ENCODE measurements around the gene HHLA2.

HHLA2 gene

GRCh38 chr3:108394016-108394415 is 97.7 kb downstream of the HHLA2 start:
- DNase-seq, result no peak

DNA sequence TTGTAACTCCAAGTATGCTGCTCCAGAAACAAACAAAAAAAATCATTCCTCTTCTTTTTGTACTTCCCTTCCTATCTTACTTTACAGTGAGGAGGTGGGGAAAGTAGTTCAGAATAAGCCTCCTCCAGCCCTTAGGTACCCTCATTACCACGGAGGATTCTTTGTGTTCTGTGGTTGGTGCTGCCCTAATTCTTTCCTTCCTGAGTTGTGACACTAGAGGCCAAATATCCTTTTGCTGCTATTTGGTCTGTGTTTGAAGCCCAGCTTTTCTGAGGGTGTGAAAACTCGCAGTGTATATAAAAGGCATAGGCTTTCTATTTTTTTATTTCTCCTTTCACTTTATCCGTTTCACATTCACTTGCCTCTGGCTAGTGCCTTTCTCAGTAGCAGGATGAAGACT is 98.2 kb downstream of the HHLA2 start:
- DNase-seq, result no peak

DNA sequence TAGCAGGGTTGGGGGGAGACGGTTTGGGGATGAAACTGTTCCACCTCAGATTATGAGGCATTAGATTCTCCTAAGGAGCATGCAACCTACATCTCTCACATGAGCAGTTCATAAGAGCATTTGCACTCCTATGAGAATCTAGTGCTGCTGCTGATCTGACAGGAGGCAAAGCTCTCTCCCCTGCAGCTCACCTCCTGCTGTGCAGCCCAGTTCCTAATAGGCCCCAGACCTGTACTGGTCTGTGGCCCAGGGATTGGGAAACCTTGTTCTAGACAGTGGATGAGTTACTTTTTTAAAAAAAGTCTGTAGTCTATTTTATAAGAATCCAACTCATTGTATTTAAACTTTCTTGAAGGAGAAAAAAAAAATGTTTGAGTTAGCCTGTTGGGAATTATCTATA is 100.0 kb downstream of the HHLA2 start:
- DNase-seq, result no peak

DNA sequence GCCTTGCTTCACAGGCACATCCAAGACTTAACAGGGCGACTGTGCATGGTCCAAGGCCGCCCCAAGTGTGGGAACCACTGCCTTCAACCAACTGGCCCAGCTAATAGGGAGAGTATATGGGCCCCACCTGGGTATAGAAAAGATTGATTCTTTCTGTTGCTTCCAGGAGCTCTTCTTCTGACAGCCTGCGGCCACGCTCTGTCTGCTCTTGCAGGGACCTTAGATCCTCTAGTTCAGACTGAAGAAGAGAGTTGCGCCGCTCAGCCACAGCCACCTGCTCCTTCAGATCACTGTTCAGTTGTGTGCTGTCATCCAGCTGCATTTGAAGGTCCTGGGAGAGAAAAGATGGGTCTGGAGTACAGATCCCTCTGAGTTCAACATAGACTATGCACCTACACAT is 102.2 kb downstream of the HHLA2 start:
- no peak for DNase-seq

DNA sequence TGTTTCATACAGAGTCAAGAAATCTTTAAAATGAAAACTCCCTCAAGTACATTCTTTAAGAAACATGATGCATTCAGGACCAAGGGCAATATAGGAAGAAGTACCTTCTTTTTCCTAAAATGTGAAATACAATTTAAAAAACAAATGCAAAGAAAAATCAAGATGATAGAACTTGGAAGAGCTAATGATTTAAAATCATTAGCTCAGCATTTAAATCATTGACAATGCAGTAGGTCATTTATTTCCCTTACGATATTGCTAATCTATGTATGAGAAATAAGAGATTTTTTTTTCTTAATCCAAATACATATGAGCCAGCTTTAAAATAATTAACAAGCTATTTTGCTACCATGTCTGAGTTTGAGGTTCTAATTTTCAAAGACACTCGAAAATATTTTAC is 105.5 kb downstream of the HHLA2 start:
- DNase-seq, result no peak

GRCh38 chr3:108403198-108403597 is 106.8 kb downstream of the HHLA2 start:
- DNase-seq, result no peak

- DNase-seq, result no peak
These were observed 107.5 kb downstream of the HHLA2 start for GRCh38 chr3:108403686-108404345.

DNA sequence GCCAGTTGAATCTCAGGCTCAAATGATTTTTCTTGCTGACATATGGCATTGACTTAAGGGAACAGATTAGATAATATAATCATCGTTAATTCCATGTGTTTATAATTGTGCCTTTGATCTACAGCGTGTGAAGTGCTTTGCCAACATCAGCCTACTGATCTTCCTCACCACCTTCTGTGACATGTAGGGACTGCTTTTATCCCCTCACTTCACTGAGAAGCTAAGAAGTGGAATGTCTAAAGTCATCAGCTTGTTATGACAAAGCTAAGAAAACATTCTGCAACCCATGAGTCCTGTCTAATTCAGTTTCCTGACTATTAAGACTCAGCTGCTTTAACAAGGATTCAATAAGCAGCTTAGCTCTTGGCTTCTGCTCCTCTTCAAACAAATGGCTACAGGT is 108.0 kb downstream of the HHLA2 start:
- no peak for DNase-seq

- no peak for DNase-seq
These were observed 109.8 kb downstream of the HHLA2 start for GRCh38 chr3:108406063-108406660.

GRCh38 chr3:108406661-108407206 is 110.4 kb downstream of the HHLA2 start:
- DNase-seq, result no peak

GRCh38 chr3:108407886-108408285 is 111.5 kb downstream of the HHLA2 start:
- no peak for DNase-seq

- DNase-seq, result no peak
These were observed 112.8 kb downstream of the HHLA2 start for GRCh38 chr3:108408883-108409799.

GRCh38 chr3:108409800-108410178 is 113.4 kb downstream of the HHLA2 start:
- no peak for DNase-seq

GRCh38 chr3:108410531-108410984 is 114.2 kb downstream of the HHLA2 start:
- DNase-seq, result no peak

DNA sequence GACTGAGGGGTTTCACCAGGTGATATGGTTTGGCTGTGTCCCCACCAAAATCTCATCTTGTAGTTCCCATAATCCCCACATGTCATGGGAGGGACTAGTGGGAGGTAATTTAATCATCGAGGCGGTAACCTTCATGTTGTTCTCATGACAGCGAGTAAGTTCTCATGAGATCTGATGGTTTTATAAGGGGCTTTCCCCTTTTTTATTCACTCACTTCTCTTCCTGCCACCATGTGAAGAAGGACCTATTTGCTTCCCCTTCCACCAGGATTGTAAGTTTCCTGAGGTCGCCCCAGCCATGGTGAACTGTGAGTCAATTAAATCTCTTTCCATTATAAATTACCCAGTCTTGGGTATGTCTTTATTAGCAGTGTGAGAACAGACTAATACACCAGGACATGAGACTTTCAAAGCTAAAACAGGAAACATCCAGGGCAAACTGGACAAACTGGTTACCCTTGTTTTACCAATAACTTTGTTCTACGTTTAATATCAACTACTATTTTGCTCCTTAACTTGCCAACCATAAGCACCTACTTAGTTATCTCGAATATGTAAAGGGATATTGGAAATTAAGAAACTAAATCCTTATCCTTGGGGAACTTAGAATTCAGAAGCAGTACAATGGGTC is 115.9 kb downstream of the HHLA2 start:
- no peak for DNase-seq

GRCh38 chr3:108414007-108414406 is 117.7 kb downstream of the HHLA2 start:
- no peak for DNase-seq

DNA sequence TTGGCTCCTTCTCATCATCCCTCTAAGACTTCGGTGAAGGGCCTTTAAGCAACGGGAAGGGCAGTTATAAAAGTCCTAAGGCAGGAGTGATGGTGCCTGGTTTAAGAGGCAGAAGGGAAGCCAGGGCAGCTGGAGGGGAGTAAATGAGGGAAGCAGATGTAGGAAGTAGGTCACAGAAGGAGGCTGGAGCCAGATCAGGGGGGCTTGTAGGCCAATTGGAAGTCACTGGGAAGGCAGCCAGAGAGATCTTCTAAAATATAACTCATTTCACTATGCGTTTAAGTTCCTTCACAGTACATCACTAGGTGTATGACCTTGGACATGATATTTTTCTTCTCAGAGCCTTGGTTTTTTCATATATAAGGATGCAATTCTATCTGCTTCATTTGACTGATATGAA is 119.3 kb downstream of the HHLA2 start:
- no peak for DNase-seq

GRCh38 chr3:108416111-108416869 is 119.9 kb downstream of the HHLA2 start:
- no peak for DNase-seq

DNA sequence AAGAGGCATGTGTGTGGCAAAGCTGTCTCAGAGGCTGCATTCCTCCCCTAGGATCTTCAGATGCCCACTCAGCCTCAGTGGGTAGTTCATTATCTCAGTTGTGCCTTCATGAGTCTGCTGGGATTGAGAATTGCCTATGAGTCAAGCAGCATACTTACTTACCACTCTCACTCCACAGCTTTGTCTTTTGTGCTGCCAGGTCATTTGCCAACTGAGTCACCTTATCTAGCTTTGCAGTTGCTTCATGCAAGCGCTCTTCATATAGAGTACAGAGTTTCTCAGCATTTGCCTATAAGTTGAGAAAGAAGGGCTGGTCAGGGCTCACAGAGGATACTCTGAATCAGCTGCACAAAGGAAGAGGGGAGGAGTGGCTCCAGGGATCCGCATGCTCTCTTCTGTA is 124.6 kb downstream of the HHLA2 start:
- no peak for DNase-seq

All from activated T-cell treated with anti-CD3 and anti-CD28 coated beads, Interleukin-2, amount 50 U/mL, for 48 hours (primary cell).